BJ (cell line): Measurements from ENCODE around the gene ARMH2. TPM values are rescaled to one million over a fixed set of nuclear protein-coding genes. Genes with fewer than 3 reads are reported as not detected.

Experiments used
- CTCF ChIA-PET: fragments of 350-600 bp; formaldehyde crosslinking; extraction: SDS; loops from one replicate; lab custom pipeline; 2021; ENCODE audit warnings: antibody characterized with exemption, inconsistent platforms; lab: Yijun Ruan, JAX
- POLR2A ChIA-PET: fragments of 300-600 bp; sonication (Branson Sonifier 250); formaldehyde crosslinking; extraction: SDS; loops from one replicate; lab custom pipeline; 2021; ENCODE audit warnings: antibody characterized with exemption; lab: Charles Lee
- DNase-seq: peaks from one replicate; pipeline ENCODE4 v3.0.0-alpha.2; 2011; ENCODE audit warnings: low read depth
- H3K27me3 ChIP-seq: 2 replicates; pipeline ENCODE4 v1.6.0; 2011; ENCODE audit warnings: low read length; ENCODE audit not compliant: control insufficient read depth, insufficient read depth
- H3K36me3 ChIP-seq: 2 replicates; pipeline ENCODE4 v1.5.1; 2011; ENCODE audit warnings: low read length; ENCODE audit not compliant: control insufficient read depth, insufficient read depth
- H3K4me3 ChIP-seq: 2 replicates; pipeline ENCODE4 v1.5.1; 2011; ENCODE audit warnings: low read depth, mild to moderate bottlenecking, control low read depth, low read length
- CTCF ChIP-seq: IDR thresholded peaks from 2 replicates; pipeline ENCODE4 v1.5.1; 2011; ENCODE audit warnings: low read depth, mild to moderate bottlenecking, control low read depth, inconsistent platforms, low read length, moderate library complexity; ENCODE audit not compliant: insufficient read depth
- polyA plus RNA-seq: library from polyadenylated mRNA; depleted of rRNA; stranded (reverse); fragments of >200 nt; gene quantifications from 2 replicates; pipeline ENCODE4 v1.2.3, GENCODE V29; 2011

ARMH2 gene
- polyA plus RNA-seq, 1 experiment = not detected

GRCh38 chr6:24821860-24822444 lies 23.2 kb upstream of the ARMH2 start:
- Histone ChIP-seq H3K27me3 (no peaks in the 10 kb centered on the region), H3K36me3 (peaks cover 20% of the 10 kb centered on the region), H3K4me3 (no peak overlapping the region)
- no peak for DNase-seq
- POLR2A ChIA-PET = no interaction called here
- no peak for TF ChIP-seq CTCF
- CTCF ChIA-PET = interaction anchor here (0.7 to 0.9 kb wide), 2 partner anchors 17 to 196 kb away, joined by 3 read pairs; no protein-coding TSS in a partner anchor

- no peak for DNase-seq
- CTCF ChIA-PET = interaction anchor here (1.2 kb wide), 1 partner anchor 10 kb away, joined by 3 read pairs; no protein-coding TSS in a partner anchor
- no peak for TF ChIP-seq CTCF
- Histone ChIP-seq H3K36me3 (peaks cover 13% of the 10 kb centered on the region), H3K4me3 (no peak overlapping the region), H3K27me3 (no peaks in the 10 kb centered on the region)
- POLR2A ChIA-PET = no interaction called here
Measured at GRCh38 chr6:24818346-24818745, 19.6 kb upstream of the ARMH2 start.

GRCh38 chr6:24809728-24810127 lies 11.0 kb upstream of the ARMH2 start:
- DNase-seq = no peak
- ChIA-PET CTCF (no interaction called here), POLR2A (interaction anchor here (0.5 kb wide), 1 partner anchor 31 kb away, joined by 3 read pairs; no protein-coding TSS in a partner anchor)
- H3K27me3 ChIP-seq = no peaks in the 10 kb centered on the region
- peaks cover 17% of the 10 kb centered on the region for H3K36me3 ChIP-seq
- H3K4me3 ChIP-seq = no peak overlapping the region
- no peak for TF ChIP-seq CTCF

- ChIA-PET CTCF (interaction anchor here (1.3 kb wide), 1 partner anchor 20 kb away, joined by 3 read pairs; no protein-coding TSS in a partner anchor), POLR2A (no interaction called here)
- Histone ChIP-seq H3K36me3 (peaks cover 17% of the 10 kb centered on the region), H3K27me3 (no peaks in the 10 kb centered on the region), H3K4me3 (no peak overlapping the region)
- no peak for DNase-seq
- no peak for TF ChIP-seq CTCF
Measured at GRCh38 chr6:24807584-24807983, 8.9 kb upstream of the ARMH2 start.

GRCh38 chr6:24802271-24803059 lies 3.7 kb upstream of the ARMH2 start:
- no peak overlapping the region for H3K4me3 ChIP-seq
- POLR2A ChIA-PET = no interaction called here
- DNase-seq = no peak
- CTCF ChIA-PET = no interaction called here
- no peaks in the 10 kb centered on the region for H3K27me3 ChIP-seq
- TF ChIP-seq CTCF = no peak
- H3K36me3 ChIP-seq = peaks cover 6% of the 10 kb centered on the region
